Gastroesophageal sphincter (tissue), 3 donors: ENCODE results near the gene WDR47.
"Not testable (repeated sequence)": the region's sequence is repeated elsewhere in the genome, so short reads cannot be mapped to it uniquely, and the experiment has no call there.

Experiments
- CTCF ChIP-seq, 4 experiments: fragments of 200-600 bp in 2 of 4; fragments of 450-650 bp in 2 of 4; sonication (generic) in 1 of 4; IDR thresholded peaks; one replicate each; pipeline ENCODE4 v1.5.1; 2017 to 2019; ENCODE audit warnings: antibody characterized with exemption in 4 of 4, mild to moderate bottlenecking in 2 of 4, moderate library complexity in 2 of 4
- EP300 ChIP-seq: sonication (generic); formaldehyde crosslinking; IDR thresholded peaks from one replicate; pipeline ENCODE4 v1.6.1; 2017; ENCODE audit warnings: antibody characterized with exemption, mild to moderate bottlenecking
- POLR2A ChIP-seq, 2 donors: fragments of 450-650 bp; IDR thresholded peaks; one replicate each; pipeline ENCODE4 v1.6.1; 2017; ENCODE audit warnings: antibody characterized with exemption in 2 of 2, mild to moderate bottlenecking in 2 of 2, moderate library complexity in 1 of 2

GRCh38 chr1:109052145-109052544 lies 10.2 kb upstream of the WDR47 start:
- not testable (repeated sequence) for TF ChIP-seq CTCF (IDR thresholded peaks at IDR 0.05); POLR2A (IDR thresholded peaks at IDR 0.05); EP300
